Activated gamma-delta T cell treated with Interleukin-2 at 50 U/mL for 16 hours (primary cell): ENCODE data around the gene SYNE3.

Experiments
- DNase-seq: peaks from one replicate; pipeline ENCODE4 v3.0.0-alpha.2; 2020

SYNE3 gene

GRCh38 chr14:95468448-95469133, 47.9 kb downstream of the SYNE3 start:
- no peak for DNase-seq

- DNase-seq, result no peak
Measured at GRCh38 chr14:95467657-95468056, 48.8 kb downstream of the SYNE3 start.

GRCh38 chr14:95467232-95467631, 49.2 kb downstream of the SYNE3 start:
- DNase-seq, result no peak
